ENCODE data around the gene IRF1. TPM values are rescaled to one million over a fixed set of nuclear protein-coding genes. Genes with fewer than 3 reads are reported as not detected.

Gene IRF1
- total and polyA plus RNA-seq, 12 donors = 3.0 to 116 (median 20.1) TPM

- H3K27ac ChIP-seq = no peak overlapping the region
- TF ChIP-seq, protein P1, sequence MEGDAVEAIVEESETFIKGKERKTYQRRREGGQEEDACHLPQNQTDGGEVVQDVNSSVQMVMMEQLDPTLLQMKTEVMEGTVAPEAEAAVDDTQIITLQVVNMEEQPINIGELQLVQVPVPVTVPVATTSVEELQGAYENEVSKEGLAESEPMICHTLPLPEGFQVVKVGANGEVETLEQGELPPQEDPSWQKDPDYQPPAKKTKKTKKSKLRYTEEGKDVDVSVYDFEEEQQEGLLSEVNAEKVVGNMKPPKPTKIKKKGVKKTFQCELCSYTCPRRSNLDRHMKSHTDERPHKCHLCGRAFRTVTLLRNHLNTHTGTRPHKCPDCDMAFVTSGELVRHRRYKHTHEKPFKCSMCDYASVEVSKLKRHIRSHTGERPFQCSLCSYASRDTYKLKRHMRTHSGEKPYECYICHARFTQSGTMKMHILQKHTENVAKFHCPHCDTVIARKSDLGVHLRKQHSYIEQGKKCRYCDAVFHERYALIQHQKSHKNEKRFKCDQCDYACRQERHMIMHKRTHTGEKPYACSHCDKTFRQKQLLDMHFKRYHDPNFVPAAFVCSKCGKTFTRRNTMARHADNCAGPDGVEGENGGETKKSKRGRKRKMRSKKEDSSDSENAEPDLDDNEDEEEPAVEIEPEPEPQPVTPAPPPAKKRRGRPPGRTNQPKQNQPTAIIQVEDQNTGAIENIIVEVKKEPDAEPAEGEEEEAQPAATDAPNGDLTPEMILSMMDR (IDR thresholded peaks at IDR 0.05) = no peak
- TF ChIP-seq POLR2A (IDR thresholded peaks at IDR 0.05) = no peak
- no peaks in the 10 kb centered on the region for H3K36me3 ChIP-seq (replicated peaks in 1 of 2)
- H3K4me1 ChIP-seq (replicated peaks in 1 of 2) = peaks cover 10 to 23% of the 10 kb centered on the region in 2 donors
- DNase-seq = peak in 1 of 7 donors; percentile 21
- H3K27me3 ChIP-seq = no peaks in the 10 kb centered on the region
- no peak overlapping the region for H3K4me3 ChIP-seq
- 87 to 94% (median 91%) methylated on average over 6 to 8 of the region's 8 CpGs for WGBS, 4 donors
- H3K9me3 ChIP-seq (replicated peaks in 1 of 3) = no peaks in the 10 kb centered on the region
- intact Hi-C loops (cut with DNase I) = no loop called here
Observed at GRCh38 chr5:132451387-132451786, 39.2 kb downstream of the IRF1 start.

DNA sequence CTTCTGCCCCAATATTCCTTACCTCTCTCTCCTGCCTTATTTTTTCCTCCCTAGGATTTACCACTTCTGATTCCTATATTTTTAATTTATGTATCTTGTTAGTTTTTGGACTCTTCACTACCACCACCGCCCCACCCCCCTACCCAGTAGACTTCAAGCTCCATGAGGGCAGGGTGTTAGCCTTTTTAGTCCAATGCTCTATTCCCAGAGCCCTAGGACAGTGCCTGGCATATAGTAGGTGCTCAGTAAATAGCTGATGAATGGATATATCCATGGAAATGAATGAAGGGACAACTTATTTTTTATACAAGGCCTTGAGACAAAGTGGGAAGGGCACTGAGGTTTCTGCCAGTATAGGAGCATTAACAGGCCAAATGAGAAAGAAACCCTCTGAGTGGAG, 41.5 kb downstream of the IRF1 start:
- Histone ChIP-seq H3K27me3 (no peaks in the 10 kb centered on the region), H3K4me3 (no peak overlapping the region), H3K36me3 (replicated peaks in 1 of 2) (no peaks in the 10 kb centered on the region), H3K27ac (no peak overlapping the region), H3K4me1 (replicated peaks in 1 of 2) (peaks cover 16 to 17% of the 10 kb centered on the region in 2 donors), H3K9me3 (replicated peaks in 1 of 3) (no peaks in the 10 kb centered on the region)
- 95 to 100% (median 97%) methylated on average over 1 of the region's 1 CpG for WGBS, 4 donors
- no peak for TF ChIP-seq POLR2A (IDR thresholded peaks at IDR 0.05)
- TF ChIP-seq, protein P1 (IDR thresholded peaks at IDR 0.05) = no peak
- intact Hi-C loops (cut with DNase I) = no loop called here
- peak in 1 of 7 donors; percentile 11 for DNase-seq

DNA sequence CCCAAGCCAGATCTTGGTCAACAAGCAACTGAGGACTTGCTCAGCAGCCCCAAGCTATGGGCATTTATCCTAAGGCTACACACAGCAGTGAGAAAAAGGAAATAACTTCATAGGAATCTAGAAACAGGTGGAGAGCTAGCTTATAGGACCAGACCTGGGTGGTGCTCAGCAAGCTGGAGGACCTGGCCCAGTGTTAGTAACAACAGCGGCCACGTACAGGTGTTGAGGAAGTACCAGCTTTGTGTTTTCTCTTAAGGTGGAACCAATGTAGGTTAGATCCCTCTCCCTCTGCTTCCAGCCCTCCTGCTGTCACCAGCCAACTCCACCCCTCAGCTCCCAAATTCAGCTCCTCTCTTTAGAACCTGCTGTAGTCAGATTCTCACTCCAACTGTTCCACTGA, 43.4 kb downstream of the IRF1 start:
- Histone ChIP-seq H3K4me3 (no peak overlapping the region), H3K9me3 (replicated peaks in 1 of 3) (no peaks in the 10 kb centered on the region), H3K27me3 (no peaks in the 10 kb centered on the region), H3K36me3 (replicated peaks in 1 of 2) (no peaks in the 10 kb centered on the region), H3K27ac (peak overlapping the region in 2 of 5 donors; percentile 3 to 52), H3K4me1 (replicated peaks in 1 of 2) (peaks cover 16 to 17% of the 10 kb centered on the region in 2 donors)
- TF ChIP-seq POLR2A (IDR thresholded peaks at IDR 0.05) = no peak
- TF ChIP-seq, protein P1 (IDR thresholded peaks at IDR 0.05) = no peak
- 98 to 100% (median 100%) methylated on average over 1 to 2 of the region's 2 CpGs for WGBS, 4 donors
- DNase-seq = no peak
- intact Hi-C loops (cut with DNase I) = no loop called here

DNA sequence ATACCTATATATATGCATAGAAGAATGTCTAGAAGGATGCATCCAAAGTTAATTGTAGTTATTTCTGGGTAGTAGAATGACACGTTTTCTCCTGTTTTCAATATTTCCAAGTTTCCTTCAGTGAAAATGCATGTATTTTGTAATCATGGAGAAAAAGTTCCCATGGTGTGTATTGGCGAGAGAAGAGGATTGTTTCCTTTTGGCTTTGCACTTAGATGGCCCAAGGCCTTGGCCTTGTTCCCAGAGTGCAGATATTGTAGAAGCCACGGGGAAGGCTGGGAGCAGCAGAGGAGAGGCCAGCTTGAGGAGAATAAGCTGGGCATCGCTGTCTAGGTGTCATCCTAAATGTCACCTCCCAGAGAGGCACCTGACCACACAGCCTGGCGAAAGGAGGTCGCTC, 44.0 kb downstream of the IRF1 start:
- WGBS, 4 donors = 27 to 32% (median 30%) methylated on average over 6 of the region's 6 CpGs
- no peaks in the 10 kb centered on the region for H3K27me3 ChIP-seq
- H3K27ac ChIP-seq = peak overlapping the region in 3 of 5 donors; percentile 3 to 52 (median 14)
- H3K9me3 ChIP-seq (replicated peaks in 1 of 3) = no peaks in the 10 kb centered on the region
- peaks cover 16 to 17% of the 10 kb centered on the region in 2 donors for H3K4me1 ChIP-seq (replicated peaks in 1 of 2)
- peak; percentile 76 to 93 (median 86) for DNase-seq
- TF ChIP-seq, protein P1 (IDR thresholded peaks at IDR 0.05) = no peak
- no peak for TF ChIP-seq POLR2A (IDR thresholded peaks at IDR 0.05)
- H3K4me3 ChIP-seq = no peak overlapping the region
- intact Hi-C loops (cut with DNase I) = no loop called here
- H3K36me3 ChIP-seq (replicated peaks in 1 of 2) = no peaks in the 10 kb centered on the region
